SK-N-SH (cell line): ENCODE measurements around the gene FCHSD2. TPM values are rescaled to one million over a fixed set of nuclear protein-coding genes. Genes with fewer than 3 reads are reported as not detected.
A peak's percentile ranks its signal among the peaks of the same experiment; 100 is the strongest.

Experiments used
- CTCF ChIA-PET: fragments of 300-600, 350-600 bp; formaldehyde crosslinking; extraction: SDS; loops from one replicate; lab custom pipeline; 2021; lab: Yijun Ruan, JAX
- POLR2A ChIA-PET: fragments of 350-600 bp; sonication (Branson Sonifier 250); formaldehyde crosslinking; extraction: SDS; loops from one replicate; lab custom pipeline; 2020; ENCODE audit warnings: antibody characterized with exemption, inconsistent platforms; lab: Yijun Ruan, JAX
- DNase-seq: peaks from one replicate; pipeline ENCODE4 v3.0.0; 2012
- H2AFZ ChIP-seq: fragments of 200-600 bp; sonication (generic); 2 replicates; pipeline ENCODE4 v1.8.1; 2016; ENCODE audit warnings: antibody characterized with exemption, mild to moderate bottlenecking, low read depth
- H3F3A ChIP-seq: fragments of 200-600 bp; sonication (generic); replicated peaks from 2 replicates; pipeline ENCODE3; 2016; ENCODE audit warnings: antibody characterized with exemption, mild to moderate bottlenecking; ENCODE audit not compliant: insufficient read depth
- H3K27ac ChIP-seq, 2 experiments: fragments of 200-500 bp in 1 of 2; fragments of 200-600 bp in 1 of 2; sonication (Bioruptor generic) in 1 of 2; sonication (generic), shearing (Covaris generic) in 1 of 2; 2 replicates each; pipeline versions ENCODE4 v1.5.1 to v1.6.1; 2014 to 2016; ENCODE audit warnings: low read depth in 2 of 2, inconsistent platforms in 1 of 2, low read length in 1 of 2, mild to moderate bottlenecking in 1 of 2, mixed read lengths in 1 of 2
- H3K27me3 ChIP-seq: fragments of 200-600 bp; sonication (generic), shearing (Covaris generic); 2 replicates; pipeline ENCODE4 v1.6.1; 2016; ENCODE audit warnings: mixed run types; ENCODE audit not compliant: insufficient read depth
- H3K36me3 ChIP-seq, 2 experiments: fragments of 200-500 bp in 1 of 2; fragments of 200-600 bp in 1 of 2; sonication (Bioruptor generic) in 1 of 2; sonication (generic) in 1 of 2; replicated peaks in 1 of 2; 2 replicates each; pipeline versions ENCODE3 to v1.5.1; 2014 to 2016; ENCODE audit warnings: low read length in 1 of 2, mild to moderate bottlenecking in 1 of 2; ENCODE audit not compliant: insufficient read depth in 2 of 2, control insufficient read depth in 1 of 2
- H3K4me1 ChIP-seq, 2 experiments: fragments of 200-500 bp in 1 of 2; fragments of 200-600 bp in 1 of 2; sonication (Bioruptor generic) in 1 of 2; sonication (generic), shearing (Covaris generic) in 1 of 2; 2 replicates each; pipeline versions ENCODE4 v1.5.1 to v1.6.1; 2014 to 2016; ENCODE audit warnings: low read depth in 1 of 2, low read length in 1 of 2, mixed run types in 1 of 2; ENCODE audit not compliant: insufficient read depth in 2 of 2, control insufficient read depth in 1 of 2
- H3K4me2 ChIP-seq: fragments of 200-600 bp; sonication (generic), shearing (Covaris generic); 2 replicates; pipeline ENCODE4 v1.6.1; 2017; ENCODE audit warnings: mixed run types
- H3K4me3 ChIP-seq, 2 experiments: fragments of 200-500 bp in 1 of 2; fragments of 200-600 bp in 1 of 2; sonication (Bioruptor generic) in 1 of 2; sonication (generic), shearing (Covaris generic) in 1 of 2; 2 replicates each; pipeline versions ENCODE4 v1.5.1 to v1.8.1; 2014 to 2016; ENCODE audit warnings: low read depth in 2 of 2, inconsistent platforms in 1 of 2, low read length in 1 of 2, mild to moderate bottlenecking in 1 of 2, mixed read lengths in 1 of 2, moderate library complexity in 1 of 2
- H3K79me2 ChIP-seq: fragments of 200-600 bp; sonication (generic); 2 replicates; pipeline ENCODE4 v1.8.1; 2017; ENCODE audit warnings: mild to moderate bottlenecking; ENCODE audit not compliant: insufficient read depth
- H3K9ac ChIP-seq: fragments of 200-600 bp; sonication (generic); 2 replicates; pipeline ENCODE4 v1.6.1; 2017; ENCODE audit warnings: mixed run types
- H3K9me2 ChIP-seq: fragments of 200-600 bp; sonication (generic); 2 replicates; pipeline ENCODE4 v1.6.1; 2017; ENCODE audit warnings: mixed run types
- H3K9me3 ChIP-seq: fragments of 200-600 bp; sonication (generic); 2 replicates; pipeline ENCODE4 v1.6.1; 2017; ENCODE audit warnings: mixed run types, mild to moderate bottlenecking, moderate library complexity
- H4K20me1 ChIP-seq: fragments of 200-600 bp; sonication (generic); 2 replicates; pipeline ENCODE4 v1.6.1; 2017; ENCODE audit warnings: mild to moderate bottlenecking, mixed run types; ENCODE audit not compliant: insufficient read depth
- CHD2 ChIP-seq: fragments of 150-350 bp; IDR thresholded peaks from 2 replicates; pipeline ENCODE4 v1.6.1; 2018; ENCODE audit warnings: low read length; ENCODE audit not compliant: partially characterized antibody
- CTCF ChIP-seq: fragments of 200-600 bp; sonication (generic); IDR thresholded peaks from 2 replicates; pipeline ENCODE4 v1.6.1; 2017; ENCODE audit warnings: antibody characterized with exemption, mild to moderate bottlenecking, moderate library complexity
- EP300 ChIP-seq, 2 experiments: IDR thresholded peaks; 2 replicates each; pipeline versions ENCODE4 v1.4.0 to v1.6.1; 2012; ENCODE audit warnings: borderline replicate concordance in 1 of 2, low read depth in 1 of 2, low read length in 1 of 2
- FOXJ3 ChIP-seq: sonication (generic); formaldehyde crosslinking; IDR thresholded peaks from 2 replicates; pipeline ENCODE4 v1.5.1; 2020; ENCODE audit warnings: mild to moderate bottlenecking, missing genetic modification reagents
- FOXM1 ChIP-seq: IDR thresholded peaks from 2 replicates; pipeline ENCODE4 v1.4.0; 2012; ENCODE audit warnings: low read depth, mild to moderate bottlenecking
- GABPA ChIP-seq: IDR thresholded peaks from 2 replicates; pipeline ENCODE4 v1.4.0; 2012; ENCODE audit warnings: low read depth, mild to moderate bottlenecking
- GATA2 ChIP-seq: sonication (generic); formaldehyde crosslinking; IDR thresholded peaks from 2 replicates; pipeline ENCODE4 v1.5.0; 2020; ENCODE audit warnings: mild to moderate bottlenecking, missing genetic modification reagents
- IRF3 ChIP-seq: fragments of 150-350 bp; IDR thresholded peaks from 2 replicates; pipeline ENCODE4 v1.6.1; 2016; ENCODE audit warnings: mild to moderate bottlenecking, low read depth, low read length
- MAX ChIP-seq: IDR thresholded peaks from 2 replicates; pipeline ENCODE4 v1.4.0; 2012; ENCODE audit warnings: low read depth
- PBX3 ChIP-seq: IDR thresholded peaks from 2 replicates; pipeline ENCODE4; 2012
- RAD21 ChIP-seq: IDR thresholded peaks from 2 replicates; pipeline ENCODE4 v1.6.1; 2012; ENCODE audit warnings: mild to moderate bottlenecking, low read length
- RCOR1 ChIP-seq: fragments of 150-350 bp; IDR thresholded peaks from 2 replicates; pipeline ENCODE4 v1.6.1; 2017; ENCODE audit warnings: antibody characterized with exemption, low read length
- SIN3A ChIP-seq: IDR thresholded peaks from 2 replicates; pipeline ENCODE4 v1.6.1; 2012; ENCODE audit warnings: low read depth, mild to moderate bottlenecking, low read length, moderate library complexity, borderline replicate concordance
- USF1 ChIP-seq: IDR thresholded peaks from 2 replicates; pipeline ENCODE4 v1.4.0; 2012; ENCODE audit warnings: low read depth, borderline replicate concordance
- USF2 ChIP-seq: fragments of 150-350 bp; IDR thresholded peaks from 2 replicates; pipeline ENCODE4 v1.6.1; 2017; ENCODE audit warnings: antibody characterized with exemption, low read length, low read depth, borderline replicate concordance
- ZBTB33 ChIP-seq: IDR thresholded peaks from 2 replicates; pipeline ENCODE4 v1.4.0; 2012; ENCODE audit warnings: low read depth, borderline replicate concordance
- WGBS: methylation state at CpG from one replicate; pipeline ENCODE4 v1.1.6; 2017; ENCODE audit warnings: low lambda C conversion rate; 5-methylcytosine and 5-hydroxymethylcytosine counted together
- polyA plus RNA-seq, 3 experiments: library from polyadenylated mRNA; depleted of rRNA; stranded (reverse); fragments of >200 nt; gene quantifications; 2 replicates each; pipeline ENCODE4 v1.2.3, GENCODE V29; 2012

Gene FCHSD2
- polyA plus RNA-seq, 1 of the 3 experiments (the other 2 are of a cell fraction): 10.4 TPM

- peak; percentile 82 for TF ChIP-seq RCOR1
- TF ChIP-seq GATA2 (CRISPR knock-in tag): peak; percentile 81
- no peak for TF ChIP-seq PBX3
- TF ChIP-seq FOXM1: no peak
- TF ChIP-seq FOXJ3 (CRISPR knock-in tag): peak; percentile 57; the same call in 1 of the 2 replicates
- TF ChIP-seq IRF3: no peak
- peak in 1 of 2 experiments; percentile 77; a peak in 2 of 4 replicates for TF ChIP-seq EP300 (IDR thresholded peaks at IDR 0.05; ENCODE audit: borderline replicate concordance in 1 of 2, low read depth in 1 of 2, low read length in 1 of 2)
- TF ChIP-seq CHD2: peak; percentile 77
- peak; percentile 28; the same call in 1 of the 2 replicates for TF ChIP-seq RAD21
- TF ChIP-seq GABPA: no peak
- no peaks in the 10 kb centered on the region for H3K9me2 ChIP-seq
- H3K4me1 ChIP-seq: peaks cover 0 to 16% of the 10 kb centered on the region in 2 experiments; a peak in 2 of 4 replicates
- peaks cover 5% of the 10 kb centered on the region for H3F3A ChIP-seq
- WGBS: 80% methylated on average over 4 of the region's 4 CpGs
- no peaks in the 10 kb centered on the region for H3K27me3 ChIP-seq
- peak overlapping the region in 1 of 2 experiments; percentile 69; a peak in 2 of 4 replicates for H3K27ac ChIP-seq
- no peak overlapping the region for H3K4me3 ChIP-seq
- H3K36me3 ChIP-seq: no peaks in the 10 kb centered on the region
- no peak overlapping the region for H3K9ac ChIP-seq
- no peaks in the 10 kb centered on the region for H3K79me2 ChIP-seq
- no peak overlapping the region for H3K4me2 ChIP-seq
- H2AFZ ChIP-seq: no peak overlapping the region
- no peaks in the 10 kb centered on the region for H4K20me1 ChIP-seq
- ChIA-PET CTCF (interaction anchor here (1.0 kb wide), 1 partner anchor 119 kb away, joined by 3 read pairs; no protein-coding TSS in a partner anchor), POLR2A (no interaction called here)
- H3K9me3 ChIP-seq: no peaks in the 10 kb centered on the region
- peak; percentile 65 for DNase-seq
Measured at GRCh38 chr11:72951193-72951592, 190.9 kb downstream of the FCHSD2 start.

- 99% methylated on average over 3 of the region's 3 CpGs for WGBS
- peaks cover 5% of the 10 kb centered on the region for H3F3A ChIP-seq
- ChIA-PET POLR2A (interaction anchor here (0.6 kb wide), 1 partner anchor 86 kb away, joined by 3 read pairs; no protein-coding TSS in a partner anchor), CTCF (interaction anchor here (1.0 kb wide), 2 partner anchors 26 to 119 kb away, joined by 3 read pairs; no protein-coding TSS in a partner anchor)
- H3K36me3 ChIP-seq: no peaks in the 10 kb centered on the region
- H3K4me1 ChIP-seq: peaks cover 0 to 16% of the 10 kb centered on the region in 2 experiments; a peak in 2 of 4 replicates
- no peaks in the 10 kb centered on the region for H3K79me2 ChIP-seq
- no peak for TF ChIP-seq CTCF
- TF ChIP-seq FOXM1: no peak
- no peak for TF ChIP-seq GABPA
- TF ChIP-seq USF2: no peak
- TF ChIP-seq RCOR1: no peak
- TF ChIP-seq GATA2 (CRISPR knock-in tag): no peak
- TF ChIP-seq USF1: no peak
- no peak for TF ChIP-seq SIN3A
- TF ChIP-seq PBX3: no peak
- TF ChIP-seq ZBTB33: no peak
- no peak for TF ChIP-seq MAX
- H3K9me3 ChIP-seq: no peaks in the 10 kb centered on the region
- H2AFZ ChIP-seq: no peak overlapping the region
- H3K4me3 ChIP-seq: no peak overlapping the region
- H3K4me2 ChIP-seq: no peak overlapping the region
- no peaks in the 10 kb centered on the region for H3K27me3 ChIP-seq
- DNase-seq: no peak
- no peaks in the 10 kb centered on the region for H4K20me1 ChIP-seq
- no peak overlapping the region for H3K9ac ChIP-seq
- no peaks in the 10 kb centered on the region for H3K9me2 ChIP-seq
- H3K27ac ChIP-seq: peak overlapping the region in 1 of 2 experiments; percentile 69; a peak in 2 of 4 replicates
Measured at GRCh38 chr11:72950685-72951084, 191.4 kb downstream of the FCHSD2 start.
